Loucy (cell line): ENCODE results near the gene MPPED2.
"Not testable (repeated sequence)": the region's sequence is repeated elsewhere in the genome, so short reads cannot be mapped to it uniquely, and the experiment has no call there.

ENCODE experiments used
- H2AFZ ChIP-seq: fragments of 200-600 bp; sonication (generic); 2 replicates; pipeline ENCODE4 v1.6.0; 2016; ENCODE audit warnings: antibody characterized with exemption, mild to moderate bottlenecking, low read length, moderate library complexity
- H3F3A ChIP-seq: fragments of 200-600 bp; 2 replicates; pipeline ENCODE4 v1.6.0; 2016; ENCODE audit warnings: antibody characterized with exemption, low read depth, mild to moderate bottlenecking
- H3K27me3 ChIP-seq: fragments of 200-600 bp; sonication (generic); 2 replicates; pipeline ENCODE4 v1.6.1; 2014; ENCODE audit warnings: low read length, mild to moderate bottlenecking; ENCODE audit not compliant: insufficient read depth, poor library complexity, severe bottlenecking
- H3K36me3 ChIP-seq: fragments of 200-600 bp; sonication (generic); 2 replicates; pipeline ENCODE4 v1.6.1; 2016; ENCODE audit warnings: low read length; ENCODE audit not compliant: insufficient read depth
- H3K4me1 ChIP-seq: fragments of 200-600 bp; sonication (generic); 2 replicates; pipeline ENCODE4 v1.5.1; 2014; ENCODE audit warnings: low read length, mild to moderate bottlenecking; ENCODE audit not compliant: insufficient read depth, poor library complexity, severe bottlenecking
- H3K4me2 ChIP-seq: fragments of 200-600 bp; sonication (generic); 2 replicates; pipeline ENCODE4 v1.6.0; 2014; ENCODE audit warnings: antibody characterized with exemption, low read length, low read depth, mild to moderate bottlenecking; ENCODE audit not compliant: poor library complexity, severe bottlenecking
- H3K4me3 ChIP-seq: fragments of 200-600 bp; sonication (generic); 2 replicates; pipeline ENCODE4 v1.5.1; 2014; ENCODE audit warnings: low read length, mild to moderate bottlenecking, mixed read lengths; ENCODE audit not compliant: poor library complexity, severe bottlenecking
- H3K79me2 ChIP-seq: fragments of 200-600 bp; sonication (generic); 2 replicates; pipeline ENCODE4 v1.6.1; 2014; ENCODE audit warnings: low read length; ENCODE audit not compliant: insufficient read depth
- H3K9ac ChIP-seq: fragments of 200-600 bp; sonication (generic); 2 replicates; pipeline ENCODE4 v1.6.0; 2014; ENCODE audit warnings: mild to moderate bottlenecking, low read depth, low read length, moderate library complexity; ENCODE audit not compliant: poor library complexity, severe bottlenecking
- H3K9me2 ChIP-seq: fragments of 200-600 bp; sonication (generic); replicated peaks from 2 replicates; pipeline ENCODE4 v1.6.1; 2016; ENCODE audit warnings: low read depth, low read length, mixed read lengths
- H3K9me3 ChIP-seq: fragments of 200-600 bp; sonication (generic); 2 replicates; pipeline ENCODE4 v1.6.1; 2014; ENCODE audit warnings: mild to moderate bottlenecking, antibody characterized with exemption, low read length, low read depth; ENCODE audit not compliant: insufficient read depth
- H4K20me1 ChIP-seq: fragments of 200-600 bp; sonication (generic); 2 replicates; pipeline ENCODE4 v1.6.0; 2014; ENCODE audit warnings: antibody characterized with exemption, low read length, mild to moderate bottlenecking; ENCODE audit not compliant: insufficient read depth, poor library complexity, severe bottlenecking
- EZH2phosphoT487 ChIP-seq: fragments of 200-600 bp; IDR thresholded peaks from 2 replicates; pipeline ENCODE4 v1.6.1; 2018; ENCODE audit warnings: antibody characterized with exemption, mild to moderate bottlenecking, moderate library complexity, borderline replicate concordance
- TF ChIP-seq, protein P1 (sequence below): fragments of 200-600 bp; sonication (generic); conservative IDR thresholded peaks from 2 replicates; pipeline ENCODE4 v1.5.1; 2014; ENCODE audit warnings: mild to moderate bottlenecking, antibody characterized with exemption, low read length

MPPED2 gene

DNA sequence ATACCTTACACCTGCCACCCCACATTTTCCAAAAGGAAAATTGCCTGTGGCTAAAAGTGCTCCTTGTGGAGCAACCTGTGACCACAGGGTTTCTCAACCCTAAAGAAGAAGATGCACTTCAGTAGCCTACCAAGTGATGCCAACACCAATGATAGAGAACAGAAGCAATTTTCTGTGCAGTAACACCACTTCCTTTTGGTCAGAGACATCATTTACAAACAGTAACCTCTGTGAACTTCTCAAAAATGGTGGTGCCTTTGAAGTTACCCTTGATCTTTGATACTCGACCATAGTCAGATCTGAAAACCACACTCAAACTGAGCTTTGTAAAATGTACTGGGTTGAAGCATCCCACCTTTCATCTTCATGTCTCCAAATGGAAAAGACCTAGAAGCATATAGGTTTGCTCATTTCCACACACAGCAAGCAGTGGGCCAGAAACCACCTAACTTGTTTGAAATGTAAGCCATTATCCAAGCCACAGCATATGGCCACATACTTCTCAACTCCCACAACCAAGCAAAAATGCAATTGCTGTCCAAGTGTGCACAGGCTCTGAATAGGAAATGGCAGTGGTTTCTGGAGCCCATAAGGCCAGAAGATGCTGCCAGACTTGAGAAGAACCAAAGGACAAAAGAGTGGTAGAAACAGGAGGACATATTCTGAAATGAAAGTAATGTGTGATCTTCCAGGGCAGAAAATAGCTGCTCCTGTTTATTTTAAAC, 24.3 kb downstream of the MPPED2 start:
- no peak for TF ChIP-seq EZH2phosphoT487
- TF ChIP-seq, protein P1, sequence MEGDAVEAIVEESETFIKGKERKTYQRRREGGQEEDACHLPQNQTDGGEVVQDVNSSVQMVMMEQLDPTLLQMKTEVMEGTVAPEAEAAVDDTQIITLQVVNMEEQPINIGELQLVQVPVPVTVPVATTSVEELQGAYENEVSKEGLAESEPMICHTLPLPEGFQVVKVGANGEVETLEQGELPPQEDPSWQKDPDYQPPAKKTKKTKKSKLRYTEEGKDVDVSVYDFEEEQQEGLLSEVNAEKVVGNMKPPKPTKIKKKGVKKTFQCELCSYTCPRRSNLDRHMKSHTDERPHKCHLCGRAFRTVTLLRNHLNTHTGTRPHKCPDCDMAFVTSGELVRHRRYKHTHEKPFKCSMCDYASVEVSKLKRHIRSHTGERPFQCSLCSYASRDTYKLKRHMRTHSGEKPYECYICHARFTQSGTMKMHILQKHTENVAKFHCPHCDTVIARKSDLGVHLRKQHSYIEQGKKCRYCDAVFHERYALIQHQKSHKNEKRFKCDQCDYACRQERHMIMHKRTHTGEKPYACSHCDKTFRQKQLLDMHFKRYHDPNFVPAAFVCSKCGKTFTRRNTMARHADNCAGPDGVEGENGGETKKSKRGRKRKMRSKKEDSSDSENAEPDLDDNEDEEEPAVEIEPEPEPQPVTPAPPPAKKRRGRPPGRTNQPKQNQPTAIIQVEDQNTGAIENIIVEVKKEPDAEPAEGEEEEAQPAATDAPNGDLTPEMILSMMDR = no peak
- Histone ChIP-seq H3F3A (no peaks in the 10 kb centered on the region), H3K4me2 (no peak overlapping the region), H3K4me3 (no peak overlapping the region), H3K36me3 (no peaks in the 10 kb centered on the region), H3K9me2 (no peaks in the 10 kb centered on the region), H3K27me3 (no peaks in the 10 kb centered on the region), H3K9ac (no peak overlapping the region), H2AFZ (no peak overlapping the region), H3K79me2 (no peaks in the 10 kb centered on the region), H3K4me1 (no peaks in the 10 kb centered on the region), H4K20me1 (no peaks in the 10 kb centered on the region), H3K9me3 (no peaks in the 10 kb centered on the region)

DNA sequence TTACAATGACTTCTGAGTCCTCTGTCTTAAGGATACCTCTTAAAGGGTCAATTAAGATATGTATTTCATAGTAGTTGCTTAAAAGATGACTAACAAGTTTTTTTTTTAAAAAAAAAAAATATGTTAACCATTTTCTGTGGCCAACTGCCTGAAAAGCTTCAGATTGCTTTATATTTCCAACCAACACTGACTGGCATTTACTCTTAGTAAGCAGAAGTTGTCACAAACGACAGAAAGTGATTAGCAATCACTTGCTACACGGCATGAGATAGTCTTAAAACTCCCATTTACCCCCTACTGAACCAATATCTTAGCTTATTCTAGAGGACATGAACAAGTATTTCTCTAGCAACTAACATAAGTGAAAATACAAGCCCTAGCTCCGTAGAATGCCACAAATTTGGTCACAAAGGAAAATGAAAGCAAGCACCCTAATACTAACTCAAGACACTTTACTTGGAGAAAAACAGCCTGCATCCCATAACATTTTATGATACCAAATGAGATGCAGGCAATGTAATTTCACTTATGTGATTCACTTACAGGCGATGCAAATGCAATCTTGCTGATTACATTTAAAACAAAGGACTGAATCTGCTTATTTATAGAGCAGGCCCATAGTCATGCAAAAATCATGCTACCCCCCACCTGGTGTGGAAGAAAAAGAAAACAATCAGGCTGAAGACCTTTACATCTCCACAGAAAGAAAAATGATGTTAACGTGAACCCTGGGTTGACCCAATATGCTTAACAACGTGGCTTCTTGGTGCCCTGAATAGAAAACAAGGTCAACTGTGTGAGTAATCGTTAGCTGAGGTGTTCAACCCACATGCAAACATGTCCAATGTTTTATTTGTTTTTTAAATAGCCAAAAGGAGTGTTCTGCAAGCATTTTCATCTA, 25.7 kb downstream of the MPPED2 start:
- Histone ChIP-seq H3K36me3 (no peaks in the 10 kb centered on the region), H3K9me3 (no peaks in the 10 kb centered on the region), H3K9me2 (no peaks in the 10 kb centered on the region), H3F3A (no peaks in the 10 kb centered on the region), H3K79me2 (no peaks in the 10 kb centered on the region), H3K4me1 (no peaks in the 10 kb centered on the region), H3K4me3 (no peak overlapping the region), H4K20me1 (no peaks in the 10 kb centered on the region), H3K4me2 (no peak overlapping the region), H3K9ac (no peak overlapping the region), H3K27me3 (no peaks in the 10 kb centered on the region), H2AFZ (no peak overlapping the region)
- no peak for TF ChIP-seq EZH2phosphoT487
- TF ChIP-seq, protein P1 = no peak

DNA sequence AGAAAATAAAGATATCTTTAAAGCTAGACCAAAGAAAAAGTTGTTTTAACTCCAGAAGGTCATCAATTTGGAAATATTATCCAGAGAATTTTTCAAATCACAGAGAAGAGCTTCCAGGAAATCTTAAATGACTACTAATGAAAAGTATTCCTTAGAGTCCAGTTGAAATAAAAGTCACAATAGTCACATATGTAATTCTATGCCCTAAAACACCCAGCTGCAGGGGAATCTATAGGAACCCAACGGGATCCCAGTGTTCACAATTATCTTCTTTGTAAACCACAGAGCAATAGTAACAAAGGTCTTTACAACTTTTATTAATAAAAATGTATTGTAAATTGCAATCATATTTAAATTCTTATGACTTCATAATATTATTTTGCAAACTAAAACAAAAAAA, 27.1 kb downstream of the MPPED2 start:
- H3K4me3 ChIP-seq = no peak overlapping the region
- H3K36me3 ChIP-seq = no peaks in the 10 kb centered on the region
- no peaks in the 10 kb centered on the region for H3K27me3 ChIP-seq
- H3K79me2 ChIP-seq = no peaks in the 10 kb centered on the region
- H3K9me2 ChIP-seq = no peaks in the 10 kb centered on the region
- no peak for TF ChIP-seq EZH2phosphoT487
- TF ChIP-seq, protein P1 = no peak
- no peaks in the 10 kb centered on the region for H3K9me3 ChIP-seq
- no peaks in the 10 kb centered on the region for H3K4me1 ChIP-seq
- no peak overlapping the region for H2AFZ ChIP-seq
- H3K9ac ChIP-seq = no peak overlapping the region
- H3F3A ChIP-seq = no peaks in the 10 kb centered on the region
- H4K20me1 ChIP-seq = no peaks in the 10 kb centered on the region
- H3K4me2 ChIP-seq = no peak overlapping the region

DNA sequence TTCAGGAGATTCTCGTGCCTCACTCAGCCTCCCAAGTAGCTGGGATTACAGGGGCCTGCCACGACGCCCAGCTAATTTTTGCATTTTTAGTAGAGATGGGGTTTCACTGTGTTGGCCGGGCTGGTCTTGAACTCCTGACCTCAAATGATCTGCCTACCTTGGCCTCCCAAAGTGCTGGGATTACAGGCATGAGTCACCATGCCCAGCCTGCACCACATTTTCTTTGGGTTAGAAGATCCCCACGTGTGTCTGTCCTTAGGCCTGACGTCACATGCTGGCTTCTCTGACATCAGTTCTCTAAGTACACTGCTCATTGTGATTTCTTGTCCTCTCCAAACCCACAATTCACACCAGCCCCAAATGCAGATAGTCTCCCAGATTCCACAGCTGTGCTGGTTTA, 31.6 kb downstream of the MPPED2 start:
- H3F3A ChIP-seq, H3K79me2 ChIP-seq, H3K9me2 ChIP-seq, H3K4me3 ChIP-seq, H3K36me3 ChIP-seq, H3K9ac ChIP-seq, H3K27me3 ChIP-seq, H2AFZ ChIP-seq, H3K4me2 ChIP-seq, H3K4me1 ChIP-seq, H4K20me1 ChIP-seq, H3K9me3 ChIP-seq: not testable (repeated sequence)
